Stomach (tissue), 4 donors: ENCODE results near the gene PLEKHM2.

ENCODE experiments used
- POLR2A ChIP-seq, 4 donors: fragments of 450-650 bp; IDR thresholded peaks; one replicate each; pipeline ENCODE4 v1.6.1; 2016; ENCODE audit warnings: antibody characterized with exemption in 4 of 4, control low read depth in 2 of 4, mild to moderate bottlenecking in 1 of 4, moderate library complexity in 1 of 4
- POLR2AphosphoS5 ChIP-seq, 3 donors: sonication (generic); formaldehyde crosslinking; IDR thresholded peaks; one replicate each; pipeline ENCODE4 v1.6.1; 2016; ENCODE audit warnings: antibody characterized with exemption in 3 of 3
- TF ChIP-seq, protein P1 (sequence below), 7 experiments: fragments of 450-650 bp in 4 of 7; fragments of 200-600 bp in 3 of 7; sonication (generic) in 3 of 7; IDR thresholded peaks; one replicate each; pipeline ENCODE4 v1.5.1; 2016 to 2019; ENCODE audit warnings: antibody characterized with exemption in 7 of 7, control low read depth in 2 of 7, mild to moderate bottlenecking in 1 of 7

DNA sequence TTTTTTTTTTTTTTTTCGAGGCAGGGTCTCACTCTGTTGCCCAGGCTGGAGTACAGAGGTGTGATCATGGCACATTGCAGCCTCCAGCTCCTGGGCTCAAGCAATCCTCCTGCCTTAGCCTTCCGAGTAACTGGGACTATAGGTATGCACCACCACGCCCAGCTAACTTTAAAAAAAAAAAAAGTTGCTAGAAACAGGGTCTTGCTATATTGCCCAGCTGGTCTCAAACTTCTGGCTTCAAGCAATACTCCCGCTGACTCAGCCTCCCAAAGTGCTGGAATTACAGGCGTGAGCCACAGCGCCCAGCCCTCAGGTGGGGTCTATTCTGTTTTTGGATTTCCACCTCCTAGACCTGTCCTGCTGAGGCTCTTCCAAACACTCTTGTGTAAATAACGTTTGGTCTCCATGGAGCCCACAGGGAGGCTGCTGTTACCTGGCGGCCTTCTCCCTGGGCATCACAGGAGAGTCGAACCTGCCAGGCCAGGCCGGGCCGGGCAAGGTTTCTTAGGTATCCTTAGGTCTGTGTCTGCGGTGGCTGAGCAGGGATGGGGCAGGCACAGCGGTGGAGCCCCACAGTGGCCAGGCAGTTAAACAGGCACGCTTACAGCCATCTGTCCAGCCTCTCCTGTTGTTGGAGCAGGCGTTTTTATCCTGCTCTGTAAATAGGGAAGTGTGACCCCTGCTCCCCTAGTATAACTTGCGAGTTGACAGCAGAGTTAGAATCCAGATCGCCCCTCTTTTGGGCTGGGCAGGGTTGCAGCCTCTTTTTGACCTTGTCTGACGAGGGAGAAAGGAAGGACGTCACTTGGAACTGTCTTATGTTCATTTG, 18.8 kb downstream of the PLEKHM2 start:
- TF ChIP-seq POLR2A (IDR thresholded peaks at IDR 0.05) (no peak), POLR2AphosphoS5 (IDR thresholded peaks at IDR 0.05) (no peak)
- TF ChIP-seq, protein P1, sequence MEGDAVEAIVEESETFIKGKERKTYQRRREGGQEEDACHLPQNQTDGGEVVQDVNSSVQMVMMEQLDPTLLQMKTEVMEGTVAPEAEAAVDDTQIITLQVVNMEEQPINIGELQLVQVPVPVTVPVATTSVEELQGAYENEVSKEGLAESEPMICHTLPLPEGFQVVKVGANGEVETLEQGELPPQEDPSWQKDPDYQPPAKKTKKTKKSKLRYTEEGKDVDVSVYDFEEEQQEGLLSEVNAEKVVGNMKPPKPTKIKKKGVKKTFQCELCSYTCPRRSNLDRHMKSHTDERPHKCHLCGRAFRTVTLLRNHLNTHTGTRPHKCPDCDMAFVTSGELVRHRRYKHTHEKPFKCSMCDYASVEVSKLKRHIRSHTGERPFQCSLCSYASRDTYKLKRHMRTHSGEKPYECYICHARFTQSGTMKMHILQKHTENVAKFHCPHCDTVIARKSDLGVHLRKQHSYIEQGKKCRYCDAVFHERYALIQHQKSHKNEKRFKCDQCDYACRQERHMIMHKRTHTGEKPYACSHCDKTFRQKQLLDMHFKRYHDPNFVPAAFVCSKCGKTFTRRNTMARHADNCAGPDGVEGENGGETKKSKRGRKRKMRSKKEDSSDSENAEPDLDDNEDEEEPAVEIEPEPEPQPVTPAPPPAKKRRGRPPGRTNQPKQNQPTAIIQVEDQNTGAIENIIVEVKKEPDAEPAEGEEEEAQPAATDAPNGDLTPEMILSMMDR (IDR thresholded peaks at IDR 0.05) = no peak
